MM.1S (cell line): Measurements from ENCODE around the gene KPNB1.

Source experiments
- DNase-seq: peaks from one replicate; pipeline ENCODE4 v3.0.0-alpha.2; 2015
- H2AFZ ChIP-seq: fragments of 300-600 bp; sonication (generic); 2 replicates; pipeline ENCODE4 v1.6.0; 2016; ENCODE audit warnings: antibody characterized with exemption, low read length
- H3F3A ChIP-seq: fragments of 300-600 bp; sonication (generic); 2 replicates; pipeline ENCODE4 v1.6.1; 2016; ENCODE audit warnings: mild to moderate bottlenecking, antibody characterized with exemption, low read length, moderate library complexity, mixed read lengths; ENCODE audit not compliant: insufficient read depth
- H3K27ac ChIP-seq: fragments of 300-600 bp; sonication (generic); 2 replicates; pipeline ENCODE4 v1.5.1; 2016; ENCODE audit warnings: mild to moderate bottlenecking, low read length
- H3K27me3 ChIP-seq: fragments of 300-600 bp; sonication (generic); replicated peaks from 2 replicates; pipeline ENCODE4 v1.6.0; 2016; ENCODE audit warnings: low read length; ENCODE audit not compliant: insufficient read depth
- H3K36me3 ChIP-seq: fragments of 300-600 bp; sonication (generic); replicated peaks from 2 replicates; pipeline ENCODE4 v1.6.1; 2016; ENCODE audit warnings: mild to moderate bottlenecking, low read length, mixed read lengths; ENCODE audit not compliant: insufficient read depth
- H3K4me1 ChIP-seq: fragments of 300-600 bp; sonication (generic); 2 replicates; pipeline ENCODE4 v1.6.1; 2016; ENCODE audit warnings: low read length, mixed read lengths
- H3K4me2 ChIP-seq: fragments of 300-600 bp; sonication (generic); 2 replicates; pipeline ENCODE4 v1.6.0; 2016; ENCODE audit warnings: low read depth, low read length
- H3K4me3 ChIP-seq: fragments of 300-600 bp; sonication (generic); 2 replicates; pipeline ENCODE4 v1.5.1; 2016; ENCODE audit warnings: low read length, mixed read lengths
- H3K79me2 ChIP-seq: fragments of 300-600 bp; sonication (generic); 2 replicates; pipeline ENCODE4 v1.6.1; 2016; ENCODE audit warnings: mixed run types, low read length, mixed read lengths
- H3K9ac ChIP-seq: fragments of 300-600 bp; sonication (generic); 2 replicates; pipeline ENCODE4 v1.6.1; 2016; ENCODE audit warnings: low read length, mixed read lengths
- H3K9me2 ChIP-seq: fragments of 300-600 bp; sonication (generic); replicated peaks from 2 replicates; pipeline ENCODE4 v1.6.1; 2016; ENCODE audit warnings: mild to moderate bottlenecking, low read length, mixed read lengths; ENCODE audit not compliant: insufficient read depth
- H3K9me3 ChIP-seq: fragments of 300-600 bp; sonication (generic); replicated peaks from 2 replicates; pipeline ENCODE4 v1.6.1; 2016; ENCODE audit warnings: mild to moderate bottlenecking, low read length, mixed read lengths; ENCODE audit not compliant: insufficient read depth
- H4K20me1 ChIP-seq: fragments of 300-600 bp; sonication (generic); 2 replicates; pipeline ENCODE4 v1.6.1; 2016; ENCODE audit warnings: mild to moderate bottlenecking, low read length, moderate library complexity, mixed read lengths; ENCODE audit not compliant: insufficient read depth
- CTCF ChIP-seq: fragments of 300-600 bp; sonication (generic); IDR thresholded peaks from 2 replicates; pipeline ENCODE4 v1.5.1; 2016; ENCODE audit warnings: antibody characterized with exemption, low read length, mixed read lengths
- EZH2 ChIP-seq: fragments of 300-600 bp; sonication (generic); optimal IDR thresholded peaks from 2 replicates; pipeline ENCODE3; 2017; ENCODE audit warnings: low read depth, mild to moderate bottlenecking, antibody characterized with exemption, low read length, mixed read lengths
- EZH2phosphoT487 ChIP-seq: fragments of 300-600 bp; sonication (generic); IDR thresholded peaks from 2 replicates; pipeline ENCODE4 v1.6.1; 2018; ENCODE audit warnings: antibody characterized with exemption, low read length

KPNB1 gene

GRCh38 chr17:47686276-47686635 is 36.5 kb downstream of the KPNB1 start:
- H4K20me1 ChIP-seq: peaks cover 4% of the 10 kb centered on the region; the same call in 1 of the 2 replicates
- TF ChIP-seq EZH2phosphoT487 (no peak), EZH2 (no peak), CTCF (no peak)
- no peak overlapping the region for H3K4me3 ChIP-seq
- H3K9me3 ChIP-seq: no peaks in the 10 kb centered on the region
- H3K4me1 ChIP-seq: no peaks in the 10 kb centered on the region
- no peak overlapping the region for H3K9ac ChIP-seq
- H3K9me2 ChIP-seq: no peaks in the 10 kb centered on the region
- no peak for DNase-seq
- peaks cover 20% of the 10 kb centered on the region; the same call in 1 of the 2 replicates for H3K36me3 ChIP-seq
- no peak overlapping the region for H3K27ac ChIP-seq
- H3F3A ChIP-seq: peaks cover 34% of the 10 kb centered on the region
- H3K79me2 ChIP-seq: no peaks in the 10 kb centered on the region
- H3K27me3 ChIP-seq: no peaks in the 10 kb centered on the region
- H3K4me2 ChIP-seq: no peak overlapping the region
- H2AFZ ChIP-seq: no peak overlapping the region

GRCh38 chr17:47686664-47687327 is 37.1 kb downstream of the KPNB1 start:
- H3K4me1 ChIP-seq: no peaks in the 10 kb centered on the region
- no peak for TF ChIP-seq EZH2
- TF ChIP-seq EZH2phosphoT487: no peak
- TF ChIP-seq CTCF: no peak
- no peak overlapping the region for H2AFZ ChIP-seq
- H3K79me2 ChIP-seq: no peaks in the 10 kb centered on the region
- H3K9me3 ChIP-seq: no peaks in the 10 kb centered on the region
- H3K9me2 ChIP-seq: no peaks in the 10 kb centered on the region
- no peak for DNase-seq
- peaks cover 18% of the 10 kb centered on the region; the same call in 1 of the 2 replicates for H3K36me3 ChIP-seq
- peaks cover 4% of the 10 kb centered on the region; the same call in 1 of the 2 replicates for H4K20me1 ChIP-seq
- H3K4me3 ChIP-seq: no peak overlapping the region
- H3K4me2 ChIP-seq: no peak overlapping the region
- H3K27me3 ChIP-seq: no peaks in the 10 kb centered on the region
- H3K27ac ChIP-seq: no peak overlapping the region
- H3F3A ChIP-seq: peaks cover 34% of the 10 kb centered on the region
- H3K9ac ChIP-seq: no peak overlapping the region

- Histone ChIP-seq H3K27me3 (peaks cover 4% of the 10 kb centered on the region), H3K27ac (no peak overlapping the region; the same call in 1 of the 2 replicates), H3K9me3 (no peaks in the 10 kb centered on the region), H3K79me2 (no peaks in the 10 kb centered on the region), H3K4me2 (no peak overlapping the region), H3F3A (peaks cover 34% of the 10 kb centered on the region), H3K9me2 (no peaks in the 10 kb centered on the region), H3K36me3 (peaks cover 13% of the 10 kb centered on the region; the same call in 1 of the 2 replicates), H3K4me1 (0 out of 2 replicates have a peak, but pooled peaks cover under 1% of the 10 kb centered on the region), H4K20me1 (peaks cover 4% of the 10 kb centered on the region; the same call in 1 of the 2 replicates), H3K9ac (no peak overlapping the region), H2AFZ (no peak overlapping the region), H3K4me3 (no peak overlapping the region)
- DNase-seq: no peak
- TF ChIP-seq EZH2 (no peak), EZH2phosphoT487 (no peak), CTCF (no peak)
Observed at GRCh38 chr17:47687328-47687690, 37.6 kb downstream of the KPNB1 start.
